GM21723 (cell line): ENCODE data around the gene COX7A2L.
"Not testable (repeated sequence)": the region's sequence is repeated elsewhere in the genome, so short reads cannot be mapped to it uniquely, and the experiment has no call there.

Source experiments
- ATAC-seq: cut with Tn5 transposase; IDR thresholded peaks from one replicate; pipeline ENCODE4 v1.9.1; 2021; ENCODE audit warnings: mild to moderate bottlenecking, moderate library complexity; ENCODE audit not compliant: unreplicated experiment

The COX7A2L gene

GRCh38 chr2:42368817-42369531, 8.0 kb upstream of the COX7A2L start:
- no peak for ATAC-seq

- no peak for ATAC-seq
These were observed 6.8 kb upstream of the COX7A2L start for GRCh38 chr2:42367835-42368234.

- no peak for ATAC-seq
These were observed 5.4 kb upstream of the COX7A2L start for GRCh38 chr2:42366411-42366810.

GRCh38 chr2:42364658-42365057, 3.6 kb upstream of the COX7A2L start:
- no peak for ATAC-seq

GRCh38 chr2:42363413-42363812, 2.4 kb upstream of the COX7A2L start:
- ATAC-seq: no peak

- no peak for ATAC-seq
These were observed 789 bp upstream of the COX7A2L start for GRCh38 chr2:42361728-42362283.

GRCh38 chr2:42360493-42360889, 526 bp downstream of the COX7A2L start:
- no peak for ATAC-seq

GRCh38 chr2:42359965-42360483, 993 bp downstream of the COX7A2L start:
- ATAC-seq: no peak

GRCh38 chr2:42359304-42359964, 1.6 kb downstream of the COX7A2L start:
- no peak for ATAC-seq

- no peak for ATAC-seq
These were observed 7.1 kb downstream of the COX7A2L start for GRCh38 chr2:42353792-42354429.

- ATAC-seq: no peak
These were observed 9.2 kb downstream of the COX7A2L start for GRCh38 chr2:42351864-42352263.

- no peak for ATAC-seq
These were observed 10.5 kb downstream of the COX7A2L start for GRCh38 chr2:42350434-42351063.

GRCh38 chr2:42348113-42348805, 12.8 kb downstream of the COX7A2L start:
- no peak for ATAC-seq

GRCh38 chr2:42347518-42347917, 13.5 kb downstream of the COX7A2L start:
- not testable (repeated sequence) for ATAC-seq

- ATAC-seq: not testable (repeated sequence)
These were observed 14.2 kb downstream of the COX7A2L start for GRCh38 chr2:42346856-42347255.

- no peak for ATAC-seq
These were observed 15.0 kb downstream of the COX7A2L start for GRCh38 chr2:42345986-42346385.

GRCh38 chr2:42342795-42343241, 18.2 kb downstream of the COX7A2L start:
- ATAC-seq: no peak

- ATAC-seq: no peak
These were observed 18.8 kb downstream of the COX7A2L start for GRCh38 chr2:42342061-42342794.

- ATAC-seq: no peak
These were observed 19.9 kb downstream of the COX7A2L start for GRCh38 chr2:42340938-42341636.
